Heart left ventricle (tissue), 13 donors: ENCODE results near the gene ZNF611.

Experiments used
- CTCF ChIP-seq, 12 donors: fragments of 200-600 bp; sonication (generic) in 4 of 12; IDR thresholded peaks; one replicate each; pipeline versions ENCODE4 v1.5.0 to v1.8.0; 2018 to 2022; ENCODE audit warnings: antibody characterized with exemption in 12 of 12, mild to moderate bottlenecking in 5 of 12
- POLR2A ChIP-seq, 2 donors: fragments of 450-650 bp; IDR thresholded peaks; one replicate each; pipeline ENCODE4 v1.6.1; 2017; ENCODE audit warnings: antibody characterized with exemption in 2 of 2, mild to moderate bottlenecking in 2 of 2, moderate library complexity in 2 of 2
- donor health status: ischemic (EF 13 %, LVEDD 7.1; RV severe dilation, severe dysfunction).
- donor health status: DM: no; HTN: yes; CAD: no.
- donor health status: DM: no; HTN: no; CAD: no.
- donor health status: ischemic (EF 25% LVEDD 6.9; RV normal size, moderate dysfunction).
- donor health status: ischemic (EF 25% LVEDD 5.7; RV mildly dilated, moderate dysfunction).
- donor health status: ischemic (EF 35%, LVEDD 5.7; RV mildly dilated, moderate dysfunction).
- donor health status: nonischemic (EF 11% LVEDD 7.7; RV severe dilation, severe dysfunction).
- donor health status: DM: yes; HTN: yes; CAD: no.
- donor health status: PGD.
- donor health status: ischemic (EF 29% LVEDD 5.4; RV normal size, mild dysfunction).
- donor health status: nonischemic (EF 23%, LVEDD 6.1; RV moderate dilation, normal function).

DNA sequence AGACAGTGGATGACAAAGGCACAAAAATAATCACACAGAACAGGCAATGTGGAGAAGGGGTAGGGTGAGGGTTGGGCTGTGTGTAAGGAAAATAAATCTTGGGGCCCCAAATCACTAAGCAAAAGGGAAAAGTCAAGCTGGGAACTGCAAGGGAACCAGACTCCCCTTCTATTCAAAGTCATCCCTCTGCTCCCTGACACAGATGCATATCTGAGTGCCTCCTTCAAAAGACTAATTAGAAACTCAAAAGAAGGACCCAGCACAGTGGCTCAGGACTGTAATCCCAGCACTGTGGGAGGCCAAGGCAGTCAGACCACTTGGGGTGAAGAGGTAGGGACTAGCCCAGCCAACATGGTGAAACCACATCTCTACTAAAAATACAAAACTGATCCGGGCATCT lies 18.3 kb downstream of the ZNF611 start:
- no peak for TF ChIP-seq CTCF (IDR thresholded peaks at IDR 0.05)
- TF ChIP-seq POLR2A (IDR thresholded peaks at IDR 0.05): no peak
